ENCODE results near the gene MAOA. TPM values are rescaled to one million over a fixed set of nuclear protein-coding genes. Genes with fewer than 3 reads are reported as not detected.

Gene MAOA
- total and polyA plus RNA-seq, 2 experiments from 2014 or later, result 54.0 to 110 TPM

DNA sequence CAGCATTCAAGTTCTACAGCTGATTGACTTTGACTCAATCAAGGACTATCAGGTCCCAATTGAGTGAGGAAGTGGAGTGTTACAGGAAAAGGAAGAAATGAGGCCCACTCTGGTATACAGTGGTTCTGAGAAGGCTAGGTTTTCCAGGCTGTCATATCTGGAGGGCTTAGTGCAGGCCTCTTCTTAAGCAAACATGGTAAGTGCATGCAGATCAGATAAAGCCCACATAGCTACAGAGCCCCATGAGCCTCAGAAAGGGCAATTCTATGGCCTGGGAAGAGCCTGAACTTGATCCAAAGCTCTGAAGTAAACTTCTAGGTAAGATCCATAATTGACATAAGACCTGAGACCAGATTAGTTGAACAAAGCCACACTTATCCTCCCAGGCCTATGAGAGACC, 29.0 kb upstream of the MAOA start:
- Histone ChIP-seq H3K27me3 (no peaks in the 10 kb centered on the region), H3K4me3 (no peak overlapping the region), H3K4me2 (no peak overlapping the region), H3K9me3 (ENCODE audit: low read depth) (no peaks in the 10 kb centered on the region), H3K9me2 (replicated peaks; ENCODE audit: insufficient read depth) (no peaks in the 10 kb centered on the region), H3K4me1 (ENCODE audit: insufficient read depth) (no peaks in the 10 kb centered on the region), H3K36me3 (replicated peaks; ENCODE audit: insufficient read depth, low read depth) (no peaks in the 10 kb centered on the region), H3K27ac (peak overlapping the region; percentile 32), H4K20me1 (ENCODE audit: insufficient read depth, poor library complexity, severe bottlenecking) (no peaks in the 10 kb centered on the region), H2AFZ (no peak overlapping the region), H3K79me2 (no peaks in the 10 kb centered on the region)
- no peak for DNase-seq (ENCODE audit: low spot score)
- TF ChIP-seq EZH2 (IDR thresholded peaks at IDR 0.05; ENCODE audit: borderline replicate concordance) (no peak), EZH2phosphoT487 (IDR thresholded peaks at IDR 0.05; ENCODE audit: low read depth, severe bottlenecking, unreplicated experiment) (no peak)
- TF ChIP-seq, protein P1, sequence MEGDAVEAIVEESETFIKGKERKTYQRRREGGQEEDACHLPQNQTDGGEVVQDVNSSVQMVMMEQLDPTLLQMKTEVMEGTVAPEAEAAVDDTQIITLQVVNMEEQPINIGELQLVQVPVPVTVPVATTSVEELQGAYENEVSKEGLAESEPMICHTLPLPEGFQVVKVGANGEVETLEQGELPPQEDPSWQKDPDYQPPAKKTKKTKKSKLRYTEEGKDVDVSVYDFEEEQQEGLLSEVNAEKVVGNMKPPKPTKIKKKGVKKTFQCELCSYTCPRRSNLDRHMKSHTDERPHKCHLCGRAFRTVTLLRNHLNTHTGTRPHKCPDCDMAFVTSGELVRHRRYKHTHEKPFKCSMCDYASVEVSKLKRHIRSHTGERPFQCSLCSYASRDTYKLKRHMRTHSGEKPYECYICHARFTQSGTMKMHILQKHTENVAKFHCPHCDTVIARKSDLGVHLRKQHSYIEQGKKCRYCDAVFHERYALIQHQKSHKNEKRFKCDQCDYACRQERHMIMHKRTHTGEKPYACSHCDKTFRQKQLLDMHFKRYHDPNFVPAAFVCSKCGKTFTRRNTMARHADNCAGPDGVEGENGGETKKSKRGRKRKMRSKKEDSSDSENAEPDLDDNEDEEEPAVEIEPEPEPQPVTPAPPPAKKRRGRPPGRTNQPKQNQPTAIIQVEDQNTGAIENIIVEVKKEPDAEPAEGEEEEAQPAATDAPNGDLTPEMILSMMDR (IDR thresholded peaks at IDR 0.05; ENCODE audit: poor library complexity), result no peak

DNA sequence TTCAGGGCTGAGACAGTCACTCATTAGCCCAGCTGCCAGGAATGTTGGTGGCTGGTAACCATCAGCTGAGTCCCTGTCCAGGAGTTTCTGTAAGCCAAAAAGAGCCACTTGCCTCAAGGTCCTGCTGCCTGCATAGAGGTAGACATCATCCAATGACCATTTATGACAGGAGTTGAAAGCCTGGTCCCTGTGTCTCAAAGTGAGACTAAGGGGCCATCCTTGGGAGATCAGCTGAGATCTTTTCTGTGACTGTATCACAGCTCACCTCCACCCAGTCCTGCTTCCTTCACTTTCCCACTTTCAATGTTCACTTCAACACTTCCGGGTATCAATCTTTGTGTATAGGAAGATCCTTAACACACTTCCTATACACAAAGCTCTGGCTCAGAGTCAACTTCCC, 28.4 kb upstream of the MAOA start:
- Histone ChIP-seq H3K9me2 (replicated peaks; ENCODE audit: insufficient read depth) (no peaks in the 10 kb centered on the region), H3K9me3 (ENCODE audit: low read depth) (no peaks in the 10 kb centered on the region), H2AFZ (no peak overlapping the region), H3K4me3 (no peak overlapping the region), H3K79me2 (no peaks in the 10 kb centered on the region), H3K36me3 (replicated peaks; ENCODE audit: insufficient read depth, low read depth) (no peaks in the 10 kb centered on the region), H3K27me3 (no peaks in the 10 kb centered on the region), H3K4me2 (no peak overlapping the region), H3K27ac (no peak overlapping the region), H3K4me1 (ENCODE audit: insufficient read depth) (no peaks in the 10 kb centered on the region), H4K20me1 (ENCODE audit: insufficient read depth, poor library complexity, severe bottlenecking) (no peaks in the 10 kb centered on the region)
- no peak for DNase-seq (ENCODE audit: low spot score)
- 95% methylated on average over 1 of the region's 1 CpG for WGBS (ENCODE audit: low lambda C conversion rate, missing lambda C conversion rate)
- TF ChIP-seq, protein P1 (IDR thresholded peaks at IDR 0.05; ENCODE audit: poor library complexity), result no peak
- TF ChIP-seq EZH2 (IDR thresholded peaks at IDR 0.05; ENCODE audit: borderline replicate concordance), result no peak
- TF ChIP-seq EZH2phosphoT487 (IDR thresholded peaks at IDR 0.05; ENCODE audit: low read depth, severe bottlenecking, unreplicated experiment), result no peak

DNA sequence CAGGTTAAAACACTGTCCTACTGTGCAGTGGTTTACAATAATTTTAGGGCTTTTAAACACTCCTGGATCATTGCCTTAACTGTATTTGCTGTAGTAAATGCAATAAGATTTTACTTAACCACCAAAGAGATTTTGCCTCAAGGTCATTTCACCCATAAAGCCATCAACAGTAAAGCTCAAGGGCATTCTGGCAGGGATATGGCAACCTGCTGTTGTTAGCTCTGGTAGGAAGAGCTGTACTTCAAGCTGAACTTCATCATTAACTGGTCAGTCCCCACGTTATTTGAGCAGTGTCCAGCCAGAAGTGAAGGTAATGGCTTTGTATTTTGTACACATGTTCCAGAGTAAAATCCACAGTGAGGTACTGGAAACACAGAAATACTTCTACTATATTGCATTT, 26.9 kb upstream of the MAOA start:
- H4K20me1 ChIP-seq (ENCODE audit: insufficient read depth, poor library complexity, severe bottlenecking), result no peaks in the 10 kb centered on the region
- H3K4me2 ChIP-seq, result no peak overlapping the region
- no peak overlapping the region for H3K4me3 ChIP-seq
- 13% methylated on average over 1 of the region's 1 CpG for WGBS (ENCODE audit: low lambda C conversion rate, missing lambda C conversion rate)
- H3K9me3 ChIP-seq (ENCODE audit: low read depth), result no peaks in the 10 kb centered on the region
- no peaks in the 10 kb centered on the region for H3K27me3 ChIP-seq
- H2AFZ ChIP-seq, result no peak overlapping the region
- H3K79me2 ChIP-seq, result no peaks in the 10 kb centered on the region
- TF ChIP-seq EZH2 (IDR thresholded peaks at IDR 0.05; ENCODE audit: borderline replicate concordance) (no peak), EZH2phosphoT487 (IDR thresholded peaks at IDR 0.05; ENCODE audit: low read depth, severe bottlenecking, unreplicated experiment) (no peak)
- TF ChIP-seq, protein P1 (IDR thresholded peaks at IDR 0.05; ENCODE audit: poor library complexity), result no peak
- no peaks in the 10 kb centered on the region for H3K4me1 ChIP-seq (ENCODE audit: insufficient read depth)
- H3K27ac ChIP-seq, result no peak overlapping the region
- DNase-seq (ENCODE audit: low spot score), result no peak
- H3K36me3 ChIP-seq (replicated peaks; ENCODE audit: insufficient read depth, low read depth), result no peaks in the 10 kb centered on the region
- H3K9me2 ChIP-seq (replicated peaks; ENCODE audit: insufficient read depth), result no peaks in the 10 kb centered on the region

DNA sequence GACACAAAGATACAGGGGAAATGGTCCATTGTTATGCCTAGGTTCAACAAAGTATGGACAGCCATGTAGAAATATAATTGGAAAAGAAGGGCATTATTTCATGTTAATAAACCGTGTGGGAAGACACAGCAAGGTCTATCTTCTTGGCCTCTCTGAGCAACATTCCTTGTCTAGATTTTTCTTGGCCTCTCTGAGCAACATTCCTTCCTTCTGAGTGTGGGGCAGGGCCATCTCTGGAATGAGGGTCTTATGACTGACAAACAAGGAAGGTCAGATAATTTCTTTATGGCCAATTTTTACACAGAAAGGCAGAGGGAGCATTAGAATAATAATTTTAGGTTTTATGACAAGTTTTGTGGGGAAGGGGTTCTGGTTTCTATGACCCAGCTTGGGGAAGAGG, 24.3 kb upstream of the MAOA start:
- TF ChIP-seq EZH2phosphoT487 (IDR thresholded peaks at IDR 0.05; ENCODE audit: low read depth, severe bottlenecking, unreplicated experiment) (no peak), EZH2 (IDR thresholded peaks at IDR 0.05; ENCODE audit: borderline replicate concordance) (no peak)
- TF ChIP-seq, protein P1 (IDR thresholded peaks at IDR 0.05; ENCODE audit: poor library complexity), result no peak
- no peaks in the 10 kb centered on the region for H3K27me3 ChIP-seq
- no peaks in the 10 kb centered on the region for H3K4me1 ChIP-seq (ENCODE audit: insufficient read depth)
- no peak overlapping the region for H3K4me2 ChIP-seq
- no peaks in the 10 kb centered on the region for H3K9me3 ChIP-seq (ENCODE audit: low read depth)
- no peaks in the 10 kb centered on the region for H3K9me2 ChIP-seq (replicated peaks; ENCODE audit: insufficient read depth)
- no peaks in the 10 kb centered on the region for H3K36me3 ChIP-seq (replicated peaks; ENCODE audit: insufficient read depth, low read depth)
- H2AFZ ChIP-seq, result no peak overlapping the region
- WGBS (ENCODE audit: low lambda C conversion rate, missing lambda C conversion rate), result 76% methylated on average over 1 of the region's 1 CpG
- H3K27ac ChIP-seq, result no peak overlapping the region
- no peak overlapping the region for H3K4me3 ChIP-seq
- H3K79me2 ChIP-seq, result no peaks in the 10 kb centered on the region
- H4K20me1 ChIP-seq (ENCODE audit: insufficient read depth, poor library complexity, severe bottlenecking), result no peaks in the 10 kb centered on the region
- DNase-seq (ENCODE audit: low spot score), result no peak
